D341Med (cell line): ENCODE data around the gene POP5.
"Not testable (repeated sequence)": the region's sequence is repeated elsewhere in the genome, so short reads cannot be mapped to it uniquely, and the experiment has no call there.

Source experiments
- DNase-seq: peaks from one replicate; pipeline ENCODE4 v3.0.0; 2012; ENCODE audit warnings: low spot score

POP5 gene

DNA sequence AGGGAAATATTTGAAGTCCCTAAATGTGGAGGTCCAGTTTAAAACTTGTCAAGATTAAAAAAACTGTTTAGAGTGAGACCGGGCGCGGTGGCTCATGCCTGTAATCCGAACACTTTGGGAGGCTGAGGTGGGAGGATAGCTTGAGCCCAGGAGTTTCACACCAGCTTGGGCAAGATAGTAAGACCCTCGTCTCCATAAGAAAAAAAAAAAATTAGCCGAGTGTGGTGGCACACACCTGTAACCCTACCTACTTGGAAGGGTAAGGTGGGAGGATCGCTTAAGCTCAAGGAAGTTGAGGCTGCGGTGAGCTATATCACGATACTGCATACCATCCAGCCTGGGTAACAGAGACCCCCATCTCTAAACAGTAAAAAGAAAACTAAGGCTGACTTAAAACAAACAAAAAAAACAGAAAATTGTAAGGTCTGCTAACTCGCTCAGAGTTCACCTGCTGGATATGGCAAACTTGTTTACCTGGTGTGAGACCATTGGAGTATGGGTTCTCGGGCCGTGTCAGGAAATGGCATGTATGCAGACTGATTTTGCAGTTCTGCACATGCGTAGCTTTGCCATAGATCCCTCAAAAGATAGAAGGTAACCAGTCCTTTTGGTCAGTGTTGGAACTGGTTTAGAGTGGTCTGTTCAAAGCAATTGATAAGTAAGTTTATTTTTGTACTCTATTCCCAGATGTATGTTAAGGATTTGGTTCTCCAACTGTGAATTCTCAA, 45.0 kb downstream of the POP5 start:
- DNase-seq: no peak

DNA sequence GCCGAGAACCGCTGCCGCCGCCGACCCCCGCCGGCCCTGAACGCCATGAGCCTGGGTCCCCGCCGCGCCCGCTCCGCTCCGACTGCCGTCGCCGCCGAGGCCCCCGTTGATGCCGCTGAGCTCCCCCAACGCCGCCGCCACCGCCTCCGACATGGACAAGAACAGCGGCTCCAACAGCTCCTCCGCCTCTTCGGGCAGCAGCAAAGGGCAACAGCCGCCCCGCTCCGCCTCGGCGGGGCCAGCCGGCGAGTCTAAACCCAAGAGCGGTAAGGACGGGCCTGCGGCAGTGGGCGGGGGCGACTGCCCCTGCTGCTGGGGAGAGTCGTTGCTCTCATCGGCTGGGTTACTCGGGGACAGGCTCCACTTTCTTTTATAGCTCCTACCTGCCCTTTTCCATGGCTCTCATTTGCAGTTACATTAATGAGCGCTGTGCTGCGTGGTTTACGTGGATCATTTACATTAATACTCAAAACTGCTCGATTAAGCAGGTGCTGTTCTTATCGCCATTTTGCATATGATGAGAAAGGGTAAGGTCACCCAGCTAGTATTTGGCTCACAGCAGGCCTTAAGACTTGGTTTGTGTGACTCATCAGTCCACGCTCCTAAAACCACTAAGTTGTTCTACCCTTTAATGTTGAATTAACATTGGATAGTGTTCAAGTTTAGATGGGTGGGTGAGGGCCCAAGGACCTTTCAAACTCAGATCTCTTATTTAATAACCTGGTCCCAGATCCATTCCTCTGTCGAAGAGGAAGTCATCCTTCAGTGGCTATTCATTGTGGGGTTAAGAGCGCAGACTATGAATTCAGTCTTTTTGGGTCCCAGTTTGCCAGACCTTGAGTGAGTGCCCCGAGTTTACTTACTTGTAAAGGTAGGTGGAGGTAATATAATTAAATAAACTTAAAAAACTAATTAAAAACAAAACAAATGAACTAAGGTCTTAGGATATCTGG, 46.2 kb downstream of the POP5 start:
- peak; percentile 82 for DNase-seq

DNA sequence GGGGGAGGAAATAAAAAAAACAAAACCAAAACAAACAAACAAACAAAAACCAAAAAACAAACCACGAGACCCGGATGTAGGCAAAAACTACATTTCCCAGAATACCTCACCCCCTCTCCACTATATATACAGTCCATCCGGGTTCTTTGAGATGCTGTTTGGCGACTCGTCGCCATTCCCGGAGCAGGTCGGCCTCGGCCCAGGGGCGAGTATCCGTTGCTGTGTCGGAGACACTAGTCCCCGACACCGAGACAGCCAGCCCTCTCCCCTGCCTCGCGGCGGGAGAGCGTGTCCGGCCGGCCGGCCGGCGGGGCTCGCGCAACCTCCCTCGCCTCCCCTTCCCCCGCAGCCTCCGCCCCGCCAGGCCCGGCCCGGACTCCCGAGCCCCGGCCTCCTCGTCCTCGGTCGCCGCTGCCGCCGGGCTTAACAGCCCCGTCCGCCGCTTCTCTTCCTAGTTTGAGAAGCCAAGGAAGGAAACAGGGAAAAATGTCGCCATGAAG, 46.9 kb downstream of the POP5 start, which contains the start of gene RNF10:
RNF10 (plus strand) TSS at position 154 of the 500 bp plus-strand sequence. CDS start 456 bp downstream, outside the sequence.
- peak; percentile 90 for DNase-seq

DNA sequence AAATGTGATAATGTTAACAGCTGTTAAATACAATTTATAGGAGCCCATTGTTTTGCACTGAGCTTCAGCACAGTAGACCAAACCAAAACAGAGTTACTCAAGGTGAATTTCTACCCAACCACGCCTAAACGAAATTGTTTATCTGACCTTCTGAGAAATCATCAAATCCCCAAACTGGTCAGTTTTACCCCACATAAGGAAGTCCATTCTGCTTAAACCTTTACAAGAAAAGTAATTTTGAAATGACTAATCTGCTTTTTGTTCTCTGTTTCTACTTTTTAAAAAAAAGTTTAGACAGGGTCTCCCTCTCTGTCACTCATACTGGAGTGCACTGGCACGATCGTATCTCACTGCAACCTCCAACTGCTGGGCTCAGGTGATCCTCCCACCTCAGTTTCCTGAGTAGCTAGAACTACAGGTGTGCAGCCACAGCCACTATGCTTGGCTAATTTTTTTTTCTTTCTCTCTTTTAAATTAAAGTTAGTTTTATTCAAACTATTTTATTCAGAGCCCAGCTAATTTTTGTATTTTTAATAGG, 48.4 kb downstream of the POP5 start:
- no peak for DNase-seq

GRCh38 chr12:120530418-120530761, 50.8 kb downstream of the POP5 start:
- DNase-seq: not testable (repeated sequence)

DNA sequence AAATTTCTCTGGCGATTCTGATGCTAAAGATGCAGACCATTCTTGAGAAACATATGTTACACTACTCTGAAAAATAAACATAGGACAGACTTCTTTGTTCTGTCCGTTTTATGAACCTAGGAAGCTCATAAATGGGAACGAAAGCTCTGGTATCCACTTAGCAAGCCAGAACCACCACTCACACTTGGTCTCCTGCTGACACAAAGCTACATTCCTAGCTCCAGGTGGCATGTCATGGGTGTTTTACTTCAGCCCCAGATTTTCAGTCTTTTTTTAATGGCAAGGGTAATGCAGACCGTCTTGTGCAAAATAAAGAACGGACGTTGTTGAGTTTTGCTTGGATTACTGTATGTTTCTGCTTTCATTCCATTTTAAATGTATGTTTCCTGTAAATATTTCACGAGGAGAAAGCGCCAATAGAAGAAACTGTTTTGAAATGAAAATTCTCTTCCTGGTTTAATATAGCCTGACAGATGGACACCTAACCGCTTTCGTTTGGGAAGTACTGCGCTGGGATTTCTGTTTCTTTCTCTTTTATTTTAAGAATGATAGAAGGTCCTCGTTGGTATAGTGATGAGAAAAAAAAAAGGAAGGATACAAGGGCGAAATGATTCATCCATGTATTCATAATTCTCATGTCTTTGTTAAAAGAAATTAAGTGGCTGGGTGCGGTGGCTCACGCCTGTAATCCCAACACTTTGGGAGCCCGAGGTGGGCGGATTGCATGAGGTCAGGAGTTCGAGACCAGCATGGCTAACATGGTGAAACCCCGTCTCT, 51.4 kb downstream of the POP5 start:
- DNase-seq: peak; percentile 40

DNA sequence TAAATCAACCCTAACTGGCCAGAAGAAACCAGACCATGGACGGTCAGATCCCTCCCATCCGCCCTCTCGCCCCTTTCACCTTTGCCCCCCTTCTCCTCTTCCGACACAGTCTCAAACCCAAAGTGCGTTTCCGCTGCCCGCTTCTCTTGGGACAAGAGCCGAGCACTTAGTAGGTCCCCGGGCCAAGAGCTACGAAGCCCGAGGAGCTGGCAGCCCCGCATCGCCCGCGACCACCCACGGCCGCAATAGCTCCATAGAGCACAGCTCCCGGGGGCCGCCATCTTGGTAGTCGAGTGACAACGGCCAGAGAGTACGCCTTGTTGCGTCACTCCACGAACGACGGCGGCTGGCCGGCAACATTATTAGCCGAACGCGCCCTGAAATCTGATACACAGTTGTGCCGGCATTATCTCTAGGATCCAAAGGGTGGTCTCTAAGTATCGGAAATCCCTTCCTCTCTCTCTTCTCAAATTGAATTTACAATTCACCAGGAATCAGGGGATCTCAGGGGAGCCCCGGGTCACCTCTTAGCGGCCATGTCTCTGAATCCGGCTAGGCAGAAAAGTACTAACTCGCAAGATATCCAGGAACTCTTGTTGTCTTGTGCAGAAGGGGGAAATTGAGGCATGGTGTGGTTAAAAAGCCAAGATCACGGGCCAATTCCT, 52.2 kb downstream of the POP5 start, which contains the start of gene COQ5:
COQ5 (minus strand) TSS at position 298 of the 665 bp plus-strand sequence; CDS start at position 281, 17 bp downstream.
- peak; percentile 90 for DNase-seq
